NCI-H2196 (cell line): ENCODE results near the gene MXD4.
"Not testable (repeated sequence)": the region's sequence is repeated elsewhere in the genome, so short reads cannot be mapped to it uniquely, and the experiment has no call there.

Experiments used
- DNase-seq: peaks from one replicate; lab custom pipeline; 2025; ENCODE audit not compliant: unreplicated experiment; lab: John Stamatoyannopoulos, UW

MXD4 gene

GRCh38 chr4:2241003-2241402 lies 20.9 kb downstream of the MXD4 start:
- DNase-seq = no peak

GRCh38 chr4:2236944-2237666 lies 24.8 kb downstream of the MXD4 start:
- DNase-seq = no peak

- no peak for DNase-seq
Measured at GRCh38 chr4:2231082-2231481, 30.8 kb downstream of the MXD4 start.

- no peak for DNase-seq
Measured at GRCh38 chr4:2226261-2226660, 35.6 kb downstream of the MXD4 start.

GRCh38 chr4:2222838-2223237 lies 39.1 kb downstream of the MXD4 start:
- peak; percentile 28 for DNase-seq

GRCh38 chr4:2221378-2221777 lies 40.5 kb downstream of the MXD4 start:
- DNase-seq = not testable (repeated sequence)

- peak; percentile 81 for DNase-seq
Measured at GRCh38 chr4:2220016-2220630, 41.8 kb downstream of the MXD4 start.

- DNase-seq = no peak
Measured at GRCh38 chr4:2219233-2219760, 42.6 kb downstream of the MXD4 start.

GRCh38 chr4:2218436-2218835 lies 43.5 kb downstream of the MXD4 start:
- DNase-seq = no peak

- no peak for DNase-seq
Measured at GRCh38 chr4:2217726-2218125, 44.2 kb downstream of the MXD4 start.

GRCh38 chr4:2212831-2213230 lies 49.1 kb downstream of the MXD4 start:
- no peak for DNase-seq

- not testable (repeated sequence) for DNase-seq
Measured at GRCh38 chr4:2202789-2203188, 59.1 kb downstream of the MXD4 start.
